GM10266 (cell line): Measurements from ENCODE around the gene RAD23A.

Source experiments
- DNase-seq: peaks from one replicate; pipeline ENCODE4 v3.0.0; 2012; ENCODE audit errors: extremely low spot score
- TF ChIP-seq, protein P1 (sequence below): IDR thresholded peaks from 2 replicates; pipeline ENCODE4 v1.5.1; 2012; ENCODE audit warnings: mild to moderate bottlenecking, low read depth; ENCODE audit not compliant: control insufficient read depth, insufficient read depth; ENCODE audit errors: missing control alignments

The RAD23A gene

DNA sequence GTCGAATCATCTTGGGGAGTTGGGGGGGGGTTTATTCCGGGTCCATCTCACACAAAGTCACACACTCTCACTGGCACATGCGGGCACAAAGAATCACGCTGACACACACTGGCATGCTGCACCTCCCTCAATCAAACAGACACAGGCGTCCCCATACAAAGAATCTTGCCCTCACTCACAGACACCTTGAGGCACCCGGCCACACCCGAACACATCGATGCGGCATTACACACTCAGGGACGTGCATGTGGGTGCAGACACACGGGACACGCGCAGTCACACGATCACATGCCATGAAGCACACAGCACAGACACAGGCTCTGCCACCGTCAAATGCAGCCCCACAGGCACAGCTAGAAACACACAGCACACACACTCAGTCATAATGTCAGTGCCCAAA lies 57.4 kb downstream of the RAD23A start:
- DNase-seq, result no peak
- TF ChIP-seq, protein P1, sequence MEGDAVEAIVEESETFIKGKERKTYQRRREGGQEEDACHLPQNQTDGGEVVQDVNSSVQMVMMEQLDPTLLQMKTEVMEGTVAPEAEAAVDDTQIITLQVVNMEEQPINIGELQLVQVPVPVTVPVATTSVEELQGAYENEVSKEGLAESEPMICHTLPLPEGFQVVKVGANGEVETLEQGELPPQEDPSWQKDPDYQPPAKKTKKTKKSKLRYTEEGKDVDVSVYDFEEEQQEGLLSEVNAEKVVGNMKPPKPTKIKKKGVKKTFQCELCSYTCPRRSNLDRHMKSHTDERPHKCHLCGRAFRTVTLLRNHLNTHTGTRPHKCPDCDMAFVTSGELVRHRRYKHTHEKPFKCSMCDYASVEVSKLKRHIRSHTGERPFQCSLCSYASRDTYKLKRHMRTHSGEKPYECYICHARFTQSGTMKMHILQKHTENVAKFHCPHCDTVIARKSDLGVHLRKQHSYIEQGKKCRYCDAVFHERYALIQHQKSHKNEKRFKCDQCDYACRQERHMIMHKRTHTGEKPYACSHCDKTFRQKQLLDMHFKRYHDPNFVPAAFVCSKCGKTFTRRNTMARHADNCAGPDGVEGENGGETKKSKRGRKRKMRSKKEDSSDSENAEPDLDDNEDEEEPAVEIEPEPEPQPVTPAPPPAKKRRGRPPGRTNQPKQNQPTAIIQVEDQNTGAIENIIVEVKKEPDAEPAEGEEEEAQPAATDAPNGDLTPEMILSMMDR, result no peak
